ENCODE results near the gene BTAF1. TPM values are rescaled to one million over a fixed set of nuclear protein-coding genes. Genes with fewer than 3 reads are reported as not detected.

The BTAF1 gene
- total RNA-seq, 3 donors from 2014 or later (not counting 1 experiment from before 2014, with no cell fraction given), result 77.3 to 88.7 (median 80.7) TPM

GRCh38 chr10:91924212-91925021, 847 bp downstream of the BTAF1 start:
- WGBS (ENCODE audit: insufficient coverage), result 7% methylated on average over 16 of the region's 21 CpGs
- no peaks in the 10 kb centered on the region for H3K36me3 Mint-ChIP-seq
- intact Hi-C loops (cut with micrococcal nuclease), result no loop called here
- DNase-seq (no peak), ATAC-seq (peak in 1 of 3 donors; percentile 4)
- peak overlapping the region; percentile 88 for H3K27ac ChIP-seq (ENCODE audit: low read length)
- H3K4me3 ChIP-seq (ENCODE audit: low read length), result peak overlapping the region; percentile 57
- H3K36me3 ChIP-seq (ENCODE audit: control insufficient read depth, insufficient read depth, low read length), result peaks cover 5% of the 10 kb centered on the region
- H3K4me1 Mint-ChIP-seq, result peaks cover 36 to 44% of the 10 kb centered on the region in 2 donors
- peaks cover 9% of the 10 kb centered on the region for H3K4me1 ChIP-seq (ENCODE audit: control insufficient read depth, insufficient read depth, low read length)
- no peak for TF ChIP-seq CTCF (IDR thresholded peaks at IDR 0.05)
- H3K9me3 Mint-ChIP-seq, result no peaks in the 10 kb centered on the region
- H3K27ac Mint-ChIP-seq, result peak overlapping the region; percentile 95 to 97
- peaks cover 0 to under 1% of the 10 kb centered on the region in 2 donors for H3K27me3 Mint-ChIP-seq (ENCODE audit: low read depth in 2 of 2)
- H3K9me3 ChIP-seq (ENCODE audit: control insufficient read depth, insufficient read depth, low read length), result no peaks in the 10 kb centered on the region
- peak overlapping the region; percentile 94 for H3K4me3 Mint-ChIP-seq
- peaks cover 4% of the 10 kb centered on the region for H3K27me3 ChIP-seq (ENCODE audit: control insufficient read depth, insufficient read depth, low read length)

GRCh38 chr10:91925022-91925320, 1.4 kb downstream of the BTAF1 start:
- no peak for TF ChIP-seq CTCF (IDR thresholded peaks at IDR 0.05)
- intact Hi-C loops (cut with micrococcal nuclease), result no loop called here
- Histone ChIP-seq H3K36me3 (ENCODE audit: control insufficient read depth, insufficient read depth, low read length) (peaks cover 5% of the 10 kb centered on the region), H3K27ac (ENCODE audit: low read length) (no peak overlapping the region), H3K27me3 (ENCODE audit: control insufficient read depth, insufficient read depth, low read length) (peaks cover 1% of the 10 kb centered on the region), H3K4me3 (ENCODE audit: low read length) (no peak overlapping the region), H3K9me3 (ENCODE audit: control insufficient read depth, insufficient read depth, low read length) (no peaks in the 10 kb centered on the region), H3K4me1 (ENCODE audit: control insufficient read depth, insufficient read depth, low read length) (peaks cover 9% of the 10 kb centered on the region)
- no peaks in the 10 kb centered on the region for H3K9me3 Mint-ChIP-seq
- WGBS (ENCODE audit: insufficient coverage), result no CpG with 5 or more reads among the region's 2 CpGs
- H3K27ac Mint-ChIP-seq, result peak overlapping the region; percentile 95 to 97
- ATAC-seq (no peak), DNase-seq (no peak)
- H3K4me1 Mint-ChIP-seq, result peaks cover 36 to 44% of the 10 kb centered on the region in 2 donors
- no peaks in the 10 kb centered on the region for H3K27me3 Mint-ChIP-seq (ENCODE audit: low read depth in 2 of 2)
- no peaks in the 10 kb centered on the region for H3K36me3 Mint-ChIP-seq
- H3K4me3 Mint-ChIP-seq, result peak overlapping the region; percentile 94

GRCh38 chr10:91930939-91931338, 7.4 kb downstream of the BTAF1 start:
- intact Hi-C loops (cut with micrococcal nuclease), result no loop called here
- peaks cover 47 to 58% of the 10 kb centered on the region in 2 donors for H3K4me1 Mint-ChIP-seq

More at GRCh38 chr10:91930939-91931338, 7.4 kb downstream of the BTAF1 start:
- H3K4me3 Mint-ChIP-seq, result no peak overlapping the region
- peaks cover 18% of the 10 kb centered on the region for H3K36me3 ChIP-seq (ENCODE audit: control insufficient read depth, insufficient read depth, low read length)
- WGBS (ENCODE audit: insufficient coverage), result 90% methylated on average over 2 of the region's 3 CpGs
- no peaks in the 10 kb centered on the region for H3K9me3 Mint-ChIP-seq
- no peak overlapping the region for H3K27ac Mint-ChIP-seq
- no peak overlapping the region for H3K27ac ChIP-seq (ENCODE audit: low read length)
- no peaks in the 10 kb centered on the region for H3K36me3 Mint-ChIP-seq
- no peaks in the 10 kb centered on the region for H3K27me3 Mint-ChIP-seq (ENCODE audit: low read depth in 2 of 2)
- TF ChIP-seq CTCF (IDR thresholded peaks at IDR 0.05), result no peak
- DNase-seq (no peak), ATAC-seq (no peak)
- H3K4me3 ChIP-seq (ENCODE audit: low read length), result no peak overlapping the region
- no peaks in the 10 kb centered on the region for H3K27me3 ChIP-seq (ENCODE audit: control insufficient read depth, insufficient read depth, low read length)
- H3K4me1 ChIP-seq (ENCODE audit: control insufficient read depth, insufficient read depth, low read length), result peaks cover 4% of the 10 kb centered on the region
- H3K9me3 ChIP-seq (ENCODE audit: control insufficient read depth, insufficient read depth, low read length), result no peaks in the 10 kb centered on the region

Data from natural killer cell (primary cell).